HCT116 (cell line): ENCODE results near the gene S1PR3. TPM values are rescaled to one million over a fixed set of nuclear protein-coding genes. Genes with fewer than 3 reads are reported as not detected.

Source experiments
- ATAC-seq: fragments of 200-7000 bp; cut with Tn5 transposase; 2 replicates; pipeline ENCODE4 v1.9.1; 2020; ENCODE audit warnings: mild to moderate bottlenecking, moderate library complexity
- BruUV-seq: library from RNA; stranded (reverse); fragments of 400-500 nt; replicated peaks from 2 replicates; lab custom pipeline; 2021; lab: Mats Ljungman, UMichigan
- CTCF ChIA-PET: fragments of 300-600 bp; sonication (Branson Sonifier 250); formaldehyde crosslinking; loops from one replicate; lab custom pipeline; 2021; ENCODE audit warnings: antibody characterized with exemption; lab: Charles Lee
- POLR2A ChIA-PET: fragments of 300-600, 350-600 bp; sonication (Branson Sonifier 250); formaldehyde crosslinking; loops from one replicate; lab custom pipeline; 2021; ENCODE audit warnings: antibody characterized with exemption; lab: Charles Lee
- RAD21 ChIA-PET, 2 experiments: fragments of 300-600 bp; sonication (Branson Sonifier 250); formaldehyde crosslinking; loops; one replicate each; lab custom pipeline; 2023; ENCODE audit warnings: low total read pairs in 2 of 2; ENCODE audit not compliant: uncharacterized antibody in 2 of 2, unreplicated experiment in 2 of 2, low non-redundant PET in 1 of 2; lab: Charles Lee
- DNase-seq: peaks from one replicate; pipeline ENCODE4 v3.0.0-alpha.2; 2010; ENCODE audit warnings: low read depth, low spot score
- H2AFZ ChIP-seq: fragments of 200-600 bp; shearing (Covaris generic), sonication (generic); 2 replicates; pipeline ENCODE4 v1.6.1; 2017; ENCODE audit warnings: low read depth, mixed run types, mixed read lengths, antibody characterized with exemption, low read length; ENCODE audit not compliant: poor library complexity, severe bottlenecking
- H3K27ac ChIP-seq: 2 replicates; pipeline ENCODE4 v1.5.1; 2012; ENCODE audit warnings: low read depth, low read length
- H3K27me3 ChIP-seq: fragments of 200-600 bp; sonication (generic); 2 replicates; pipeline ENCODE4 v1.6.1; 2016; ENCODE audit warnings: mixed run types, low read length, mixed read lengths; ENCODE audit not compliant: insufficient read depth
- H3K36me3 ChIP-seq, 2 experiments: fragments of 200-500 bp in 1 of 2; fragments of 200-600 bp in 1 of 2; sonication (Bioruptor generic) in 1 of 2; sonication (generic) in 1 of 2; 2 replicates each; pipeline versions ENCODE4 v1.5.1 to v1.6.1; 2014 to 2016; ENCODE audit warnings: low read length in 2 of 2, inconsistent platforms in 1 of 2, mixed read lengths in 1 of 2, mixed run types in 1 of 2; ENCODE audit not compliant: insufficient read depth in 2 of 2, control insufficient read depth in 1 of 2
- H3K4me1 ChIP-seq, 2 experiments: fragments of 200-600 bp in 1 of 2; sonication (generic) in 1 of 2; 2 replicates each; pipeline versions ENCODE4 v1.5.1 to v1.6.1; 2012 to 2017; ENCODE audit warnings: low read length in 2 of 2, inconsistent platforms in 1 of 2, mild to moderate bottlenecking in 1 of 2, mixed read lengths in 1 of 2, mixed run types in 1 of 2, moderate library complexity in 1 of 2; ENCODE audit not compliant: insufficient read depth in 2 of 2, control insufficient read depth in 1 of 2
- H3K4me2 ChIP-seq: fragments of 200-600 bp; sonication (generic); 2 replicates; pipeline ENCODE4 v1.6.1; 2017; ENCODE audit warnings: mixed run types, low read length, mixed read lengths
- H3K4me3 ChIP-seq, 2 experiments: fragments of 200-600 bp in 1 of 2; sonication (generic) in 1 of 2; replicated peaks in 1 of 2; 2 replicates each; pipeline ENCODE4 v1.5.1; 2011 to 2016; ENCODE audit warnings: low read length in 2 of 2, control low read depth in 1 of 2, low read depth in 1 of 2, mild to moderate bottlenecking in 1 of 2, mixed read lengths in 1 of 2, mixed run types in 1 of 2
- H3K79me2 ChIP-seq: fragments of 200-600 bp; sonication (generic); 2 replicates; pipeline ENCODE4 v1.6.1; 2017; ENCODE audit warnings: mild to moderate bottlenecking, mixed run types, low read length, moderate library complexity, mixed read lengths; ENCODE audit not compliant: insufficient read depth
- H3K9ac ChIP-seq: fragments of 200-600 bp; sonication (generic); 2 replicates; pipeline ENCODE4 v1.6.1; 2016; ENCODE audit warnings: low read length, mixed read lengths
- H3K9me2 ChIP-seq: fragments of 200-600 bp; sonication (generic), shearing (Covaris generic); 2 replicates; pipeline ENCODE4 v1.6.1; 2017; ENCODE audit warnings: mixed run types, mild to moderate bottlenecking, moderate library complexity; ENCODE audit not compliant: insufficient read depth
- H3K9me3 ChIP-seq, 2 experiments: fragments of 200-500 bp in 1 of 2; fragments of 200-600 bp in 1 of 2; sonication (Bioruptor generic) in 1 of 2; sonication (generic) in 1 of 2; 2 replicates each; pipeline ENCODE4 v1.6.1; 2014 to 2017; ENCODE audit warnings: low read length in 2 of 2, mixed read lengths in 2 of 2, inconsistent platforms in 1 of 2, low read depth in 1 of 2, mild to moderate bottlenecking in 1 of 2, mixed run types in 1 of 2, moderate library complexity in 1 of 2; ENCODE audit not compliant: control insufficient read depth in 1 of 2, insufficient read depth in 1 of 2
- H4K20me1 ChIP-seq: fragments of 200-600 bp; sonication (generic), shearing (Covaris generic); 2 replicates; pipeline ENCODE4 v1.6.1; 2017; ENCODE audit warnings: mixed run types, mild to moderate bottlenecking, moderate library complexity; ENCODE audit not compliant: insufficient read depth
- CBX3 ChIP-seq: IDR thresholded peaks from 2 replicates; pipeline ENCODE4 v1.6.1; 2012; ENCODE audit warnings: low read depth
- CEBPB ChIP-seq: IDR thresholded peaks from 2 replicates; pipeline ENCODE4 v1.6.1; 2012; ENCODE audit warnings: low read depth
- EGR1 ChIP-seq: IDR thresholded peaks from 2 replicates; pipeline ENCODE4 v1.6.1; 2012; ENCODE audit warnings: low read depth
- ELF1 ChIP-seq: IDR thresholded peaks from 2 replicates; pipeline ENCODE4 v1.6.1; 2012; ENCODE audit warnings: low read depth, borderline replicate concordance
- EZH2phosphoT487 ChIP-seq: fragments of 200-600 bp; IDR thresholded peaks from 2 replicates; pipeline ENCODE4 v1.6.1; 2018; ENCODE audit warnings: antibody characterized with exemption, borderline replicate concordance
- JUND ChIP-seq: IDR thresholded peaks from 2 replicates; pipeline ENCODE4 v1.6.1; 2012
- POLR2A ChIP-seq: IDR thresholded peaks from 2 replicates; pipeline ENCODE4 v1.7.0; 2011; ENCODE audit warnings: borderline replicate concordance; ENCODE audit not compliant: insufficient read depth, insufficient read length; ENCODE audit errors: extremely low read depth
- POLR2AphosphoS5 ChIP-seq: IDR thresholded peaks from 2 replicates; pipeline ENCODE4 v1.6.1; 2011; ENCODE audit warnings: mild to moderate bottlenecking, low read depth, low read length, moderate library complexity
- RAD21 ChIP-seq: IDR thresholded peaks from 2 replicates; pipeline ENCODE4 v1.6.1; 2012; ENCODE audit warnings: low read depth, mild to moderate bottlenecking
- REST ChIP-seq: IDR thresholded peaks from 2 replicates; pipeline ENCODE4 v1.6.1; 2012; ENCODE audit warnings: low read depth
- SIN3A ChIP-seq: IDR thresholded peaks from 2 replicates; pipeline ENCODE4 v1.6.1; 2012; ENCODE audit warnings: low read depth
- SP1 ChIP-seq: IDR thresholded peaks from 2 replicates; pipeline ENCODE4 v1.6.1; 2012; ENCODE audit warnings: low read depth
- SRF ChIP-seq: IDR thresholded peaks from 2 replicates; pipeline ENCODE4 v1.6.1; 2012; ENCODE audit warnings: low read depth
- TCF7L2 ChIP-seq: IDR thresholded peaks from 2 replicates; pipeline ENCODE4 v1.7.0; 2011; ENCODE audit warnings: borderline replicate concordance, inconsistent platforms; ENCODE audit not compliant: insufficient read depth, insufficient read length; ENCODE audit errors: extremely low read depth
- YY1 ChIP-seq: IDR thresholded peaks from 2 replicates; pipeline ENCODE4 v1.6.1; 2011; ENCODE audit warnings: low read length, low read depth, moderate library complexity, mild to moderate bottlenecking; ENCODE audit not compliant: insufficient replicate concordance; ENCODE audit errors: extremely low read depth
- ZFX ChIP-seq: fragments of 450-650 bp; IDR thresholded peaks from 2 replicates; pipeline ENCODE4 v1.6.1; 2017
- ZNF274 ChIP-seq: fragments of 200-500 bp; sonication (Bioruptor generic); IDR thresholded peaks from 2 replicates; pipeline ENCODE4 v1.6.1; 2014; ENCODE audit warnings: mild to moderate bottlenecking, low read depth, low read length, inconsistent platforms
- intact Hi-C: fragments of 100-400 bp; cut with micrococcal nuclease; formaldehyde crosslinking; loops from 2 replicates; pipeline ENCODE4 v1.10.0; 2022
- total RNA-seq: library from RNA; stranded (reverse); gene quantifications from one replicate; pipeline ENCODE4 v1.2.1, GENCODE V29; 2021; ENCODE audit not compliant: unreplicated experiment
- TF ChIP-seq, protein P1 (sequence below): IDR thresholded peaks from 2 replicates; pipeline ENCODE4 v1.6.1; 2011; ENCODE audit warnings: mild to moderate bottlenecking, low read length, moderate library complexity; ENCODE audit not compliant: insufficient replicate concordance; ENCODE audit errors: extremely low read depth
- TF ChIP-seq, protein P2 (sequence below): IDR thresholded peaks from 2 replicates; pipeline ENCODE4 v1.6.1; 2012
- TF ChIP-seq, protein P3 (sequence below): IDR thresholded peaks from 2 replicates; pipeline ENCODE4 v1.6.1; 2012

The S1PR3 gene
- total RNA-seq, 1 experiment from 2014 or later: 0.07 TPM

DNA sequence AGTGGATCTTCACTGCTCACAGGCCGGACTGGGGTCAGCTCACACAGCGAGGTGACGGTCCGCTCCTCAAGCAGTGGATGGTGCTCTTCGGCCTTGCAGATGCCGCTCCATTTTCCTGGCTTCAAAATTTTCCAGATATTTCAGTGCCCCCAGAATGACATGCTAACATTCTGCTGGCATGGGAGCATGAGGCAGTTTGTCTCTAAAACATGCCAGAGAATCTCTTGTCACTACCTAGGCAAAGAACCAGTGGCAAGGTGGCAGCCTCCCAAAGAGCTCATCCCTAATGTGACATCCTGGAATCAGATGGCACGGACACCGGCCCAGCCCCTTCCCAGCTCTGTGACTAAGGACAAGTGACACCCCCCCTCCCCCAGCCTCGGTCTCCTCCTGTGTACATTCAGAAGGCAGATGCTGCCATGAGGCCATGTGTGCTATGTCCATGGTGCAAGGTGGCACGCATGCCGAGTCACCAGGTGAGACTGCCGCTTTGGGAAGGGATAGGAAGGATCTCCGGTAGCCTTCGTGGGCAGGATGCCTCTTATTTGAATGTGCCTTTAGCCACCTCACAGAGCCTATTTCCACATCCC lies 2.7 kb downstream of the S1PR3 start:
- RAD21 ChIA-PET: no interaction called here
- intact Hi-C loops: no loop called here
- H2AFZ ChIP-seq: no peak overlapping the region
- POLR2A ChIA-PET: no interaction called here
- ATAC-seq: no peak
- no peaks in the 10 kb centered on the region for H3K36me3 ChIP-seq
- no peak overlapping the region for H3K4me2 ChIP-seq
- BruUV-seq: no TSS peak
- no peaks in the 10 kb centered on the region for H3K27me3 ChIP-seq
- H3K9ac ChIP-seq: no peak overlapping the region
- no peaks in the 10 kb centered on the region for H3K9me2 ChIP-seq
- CTCF ChIA-PET: no interaction called here
- H3K27ac ChIP-seq: no peak overlapping the region
- H4K20me1 ChIP-seq: no peaks in the 10 kb centered on the region
- no peaks in the 10 kb centered on the region for H3K9me3 ChIP-seq
- H3K4me3 ChIP-seq: no peak overlapping the region
- TF ChIP-seq ZFX: no peak
- TF ChIP-seq RAD21: no peak
- TF ChIP-seq ELF1: no peak
- no peak for TF ChIP-seq YY1
- no peak for TF ChIP-seq CEBPB
- TF ChIP-seq, protein P1, sequence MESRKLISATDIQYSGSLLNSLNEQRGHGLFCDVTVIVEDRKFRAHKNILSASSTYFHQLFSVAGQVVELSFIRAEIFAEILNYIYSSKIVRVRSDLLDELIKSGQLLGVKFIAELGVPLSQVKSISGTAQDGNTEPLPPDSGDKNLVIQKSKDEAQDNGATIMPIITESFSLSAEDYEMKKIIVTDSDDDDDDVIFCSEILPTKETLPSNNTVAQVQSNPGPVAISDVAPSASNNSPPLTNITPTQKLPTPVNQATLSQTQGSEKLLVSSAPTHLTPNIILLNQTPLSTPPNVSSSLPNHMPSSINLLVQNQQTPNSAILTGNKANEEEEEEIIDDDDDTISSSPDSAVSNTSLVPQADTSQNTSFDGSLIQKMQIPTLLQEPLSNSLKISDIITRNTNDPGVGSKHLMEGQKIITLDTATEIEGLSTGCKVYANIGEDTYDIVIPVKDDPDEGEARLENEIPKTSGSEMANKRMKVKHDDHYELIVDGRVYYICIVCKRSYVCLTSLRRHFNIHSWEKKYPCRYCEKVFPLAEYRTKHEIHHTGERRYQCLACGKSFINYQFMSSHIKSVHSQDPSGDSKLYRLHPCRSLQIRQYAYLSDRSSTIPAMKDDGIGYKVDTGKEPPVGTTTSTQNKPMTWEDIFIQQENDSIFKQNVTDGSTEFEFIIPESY: no peak
- TF ChIP-seq, protein P2, sequence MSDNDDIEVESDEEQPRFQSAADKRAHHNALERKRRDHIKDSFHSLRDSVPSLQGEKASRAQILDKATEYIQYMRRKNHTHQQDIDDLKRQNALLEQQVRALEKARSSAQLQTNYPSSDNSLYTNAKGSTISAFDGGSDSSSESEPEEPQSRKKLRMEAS: no peak
- TF ChIP-seq POLR2AphosphoS5: no peak
- no peak for TF ChIP-seq TCF7L2
- TF ChIP-seq, protein P3, sequence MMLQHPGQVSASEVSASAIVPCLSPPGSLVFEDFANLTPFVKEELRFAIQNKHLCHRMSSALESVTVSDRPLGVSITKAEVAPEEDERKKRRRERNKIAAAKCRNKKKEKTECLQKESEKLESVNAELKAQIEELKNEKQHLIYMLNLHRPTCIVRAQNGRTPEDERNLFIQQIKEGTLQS: no peak
- no peak for TF ChIP-seq REST
- no peak for TF ChIP-seq ZNF274
- no peak for TF ChIP-seq SP1
- no peak for TF ChIP-seq EZH2phosphoT487
- TF ChIP-seq SIN3A: no peak
- no peak for TF ChIP-seq SRF
- TF ChIP-seq JUND: no peak
- TF ChIP-seq POLR2A: no peak
- no peak for TF ChIP-seq CBX3
- TF ChIP-seq EGR1: no peak
- no peaks in the 10 kb centered on the region for H3K4me1 ChIP-seq
- no peaks in the 10 kb centered on the region for H3K79me2 ChIP-seq
- no peak for DNase-seq
